IMR-90 (cell line): ENCODE results near the gene OR51B2. TPM values are rescaled to one million over a fixed set of nuclear protein-coding genes. Genes with fewer than 3 reads are reported as not detected.
"Not testable (repeated sequence)": the region's sequence is repeated elsewhere in the genome, so short reads cannot be mapped to it uniquely, and the experiment has no call there.

Source experiments
- ATAC-seq: fragments of 200-7000 bp; cut with Tn5 transposase; 2 replicates; pipeline ENCODE4 v1.9.1; 2020; ENCODE audit warnings: low read depth, mild to moderate bottlenecking, moderate library complexity
- BruUV-seq: library from RNA; stranded (reverse); fragments of 400-500 nt; replicated peaks from 2 replicates; lab custom pipeline; 2021; lab: Mats Ljungman, UMichigan
- CTCF ChIA-PET: fragments of 300-600 bp; formaldehyde crosslinking; extraction: SDS; loops from one replicate; lab custom pipeline; 2021; ENCODE audit warnings: antibody characterized with exemption; lab: Yijun Ruan, JAX
- POLR2A ChIA-PET: fragments of 300-600 bp; sonication (Branson Sonifier 250); formaldehyde crosslinking; loops from one replicate; lab custom pipeline; 2022; ENCODE audit warnings: antibody characterized with exemption; ENCODE audit not compliant: unreplicated experiment; lab: Charles Lee
- DNase-seq: peaks from one replicate; pipeline ENCODE4 v3.0.0; 2013
- H2AFZ ChIP-seq: replicated peaks from 2 replicates; pipeline ENCODE3; 2013; ENCODE audit warnings: low read length, mild to moderate bottlenecking; ENCODE audit not compliant: poor library complexity
- H2AK5ac ChIP-seq: 2 replicates; pipeline ENCODE4 v1.6.1; 2013; ENCODE audit warnings: low read depth, low read length, inconsistent platforms
- H2AK9ac ChIP-seq: replicated peaks from 2 replicates; pipeline ENCODE3; 2013; ENCODE audit warnings: mild to moderate bottlenecking, low read depth, low read length, moderate library complexity; ENCODE audit not compliant: poor library complexity
- H2BK120ac ChIP-seq: 2 replicates; pipeline ENCODE4 v1.6.1; 2013; ENCODE audit warnings: low read depth, low read length, inconsistent platforms
- H2BK15ac ChIP-seq: 3 replicates; pipeline ENCODE4 v1.6.1; 2013; ENCODE audit warnings: low read depth, low read length, inconsistent platforms
- H2BK20ac ChIP-seq: 2 replicates; pipeline ENCODE4 v1.6.1; 2013; ENCODE audit warnings: low read depth, mild to moderate bottlenecking, inconsistent platforms, low read length, moderate library complexity
- H2BK5ac ChIP-seq: 2 replicates; pipeline ENCODE4 v1.6.1; 2013; ENCODE audit warnings: mild to moderate bottlenecking, low read depth, low read length, inconsistent platforms; ENCODE audit not compliant: poor library complexity, severe bottlenecking
- H3K14ac ChIP-seq: replicated peaks from 2 replicates; pipeline ENCODE4 v1.6.1; 2013; ENCODE audit warnings: low read depth, low read length, inconsistent platforms
- H3K18ac ChIP-seq: 2 replicates; pipeline ENCODE4 v1.6.1; 2013; ENCODE audit warnings: low read depth, low read length, control low read depth
- H3K23ac ChIP-seq: 2 replicates; pipeline ENCODE4 v1.6.1; 2013; ENCODE audit warnings: low read depth, low read length, inconsistent platforms
- H3K27ac ChIP-seq: 2 replicates; pipeline ENCODE4 v1.5.1; 2013; ENCODE audit warnings: mild to moderate bottlenecking, control low read depth, low read length; ENCODE audit not compliant: insufficient read depth
- H3K27me3 ChIP-seq: 2 replicates; pipeline ENCODE4 v1.6.1; 2013; ENCODE audit warnings: low read length; ENCODE audit not compliant: control insufficient read depth, insufficient read depth
- H3K36me3 ChIP-seq: 2 replicates; pipeline ENCODE4 v1.6.1; 2013; ENCODE audit warnings: low read length, mixed read lengths; ENCODE audit not compliant: control insufficient read depth, insufficient read depth
- H3K4ac ChIP-seq: 2 replicates; pipeline ENCODE4 v1.6.1; 2013; ENCODE audit warnings: low read depth, low read length, inconsistent platforms
- H3K4me1 ChIP-seq: 2 replicates; pipeline ENCODE4 v1.6.1; 2013; ENCODE audit warnings: low read length, mixed read lengths; ENCODE audit not compliant: control insufficient read depth, insufficient read depth
- H3K4me2 ChIP-seq: 2 replicates; pipeline ENCODE4 v1.6.1; 2013; ENCODE audit warnings: low read depth, mild to moderate bottlenecking, control low read depth, low read length, moderate library complexity
- H3K4me3 ChIP-seq: 2 replicates; pipeline ENCODE4 v1.5.1; 2013; ENCODE audit warnings: low read depth, mild to moderate bottlenecking, control low read depth, low read length, moderate library complexity; ENCODE audit not compliant: insufficient read depth
- H3K56ac ChIP-seq: 2 replicates; pipeline ENCODE4 v1.6.1; 2013; ENCODE audit warnings: low read length, inconsistent platforms; ENCODE audit not compliant: insufficient read depth; ENCODE audit errors: extremely low read depth
- H3K79me1 ChIP-seq, 2 experiments: 2 replicates each; pipeline ENCODE4 v1.6.1; 2013; ENCODE audit warnings: low read length in 2 of 2, inconsistent platforms in 1 of 2, low read depth in 1 of 2
- H3K9ac ChIP-seq: 2 replicates; pipeline ENCODE4 v1.6.1; 2013; ENCODE audit warnings: low read depth, low read length, control low read depth
- H3K9me1 ChIP-seq: 2 replicates; pipeline ENCODE4 v1.6.1; 2013; ENCODE audit warnings: low read length, inconsistent platforms; ENCODE audit not compliant: insufficient read depth
- H3K9me3 ChIP-seq: 2 replicates; pipeline ENCODE4 v1.6.1; 2013; ENCODE audit warnings: low read length; ENCODE audit not compliant: control insufficient read depth, insufficient read depth
- H4K20me1 ChIP-seq: 2 replicates; pipeline ENCODE4 v1.6.1; 2013; ENCODE audit warnings: low read length, inconsistent platforms; ENCODE audit not compliant: insufficient read depth
- H4K5ac ChIP-seq: 2 replicates; pipeline ENCODE4 v1.6.1; 2013; ENCODE audit warnings: mild to moderate bottlenecking, low read depth, low read length, control low read depth
- H4K8ac ChIP-seq, 2 experiments: 2 replicates each; pipeline ENCODE4 v1.6.1; 2013; ENCODE audit warnings: low read depth in 2 of 2, low read length in 2 of 2, control low read depth in 1 of 2, inconsistent platforms in 1 of 2
- H4K91ac ChIP-seq: 2 replicates; pipeline ENCODE4 v1.6.1; 2013; ENCODE audit warnings: low read depth, low read length, inconsistent platforms; ENCODE audit not compliant: insufficient read depth
- WGBS, 2 experiments: methylation state at CpG; one replicate each; pipeline versions ENCODE4 v1.1.5 to v1.1.7; 2013; ENCODE audit warnings: missing lambda C conversion rate in 2 of 2; ENCODE audit not compliant: insufficient read length in 1 of 2; ENCODE audit errors: extremely low coverage in 2 of 2; 5-methylcytosine and 5-hydroxymethylcytosine counted together
- dilution Hi-C: fragments of 300-500 bp; cut with HindIII; formaldehyde crosslinking; loops from one replicate; pipeline ENCODE4 v1.14.3; 2018; ENCODE audit warnings: low sequenced_read_pairs; ENCODE audit not compliant: unreplicated experiment
- in situ Hi-C: fragments of 300-500 bp; cut with MboI; formaldehyde crosslinking; loops from 3 replicates; pipeline ENCODE4 v1.14.3; 2019; ENCODE audit warnings: low sequenced_read_pairs, inconsistent platforms, mixed read lengths
- intact Hi-C: fragments of 100-400 bp; cut with micrococcal nuclease; formaldehyde crosslinking; loops from 2 replicates; pipeline ENCODE4 v1.10.0; 2022
- polyA plus RNA-seq, 3 experiments: library from polyadenylated mRNA; depleted of rRNA; stranded (reverse); fragments of >200 nt; gene quantifications; 2 replicates each; pipeline ENCODE4 v1.2.3, GENCODE V29; 2012; ENCODE audit warnings: low replicate concordance in 1 of 3
- total RNA-seq: library from RNA; depleted of rRNA; stranded (reverse); fragments of >200 nt; gene quantifications from 2 replicates; pipeline ENCODE4 v1.2.3, GENCODE V29; 2012

Gene OR51B2
- total and polyA plus RNA-seq, 2 of the 4 experiments (the other 2 are of a cell fraction) = not detected

DNA sequence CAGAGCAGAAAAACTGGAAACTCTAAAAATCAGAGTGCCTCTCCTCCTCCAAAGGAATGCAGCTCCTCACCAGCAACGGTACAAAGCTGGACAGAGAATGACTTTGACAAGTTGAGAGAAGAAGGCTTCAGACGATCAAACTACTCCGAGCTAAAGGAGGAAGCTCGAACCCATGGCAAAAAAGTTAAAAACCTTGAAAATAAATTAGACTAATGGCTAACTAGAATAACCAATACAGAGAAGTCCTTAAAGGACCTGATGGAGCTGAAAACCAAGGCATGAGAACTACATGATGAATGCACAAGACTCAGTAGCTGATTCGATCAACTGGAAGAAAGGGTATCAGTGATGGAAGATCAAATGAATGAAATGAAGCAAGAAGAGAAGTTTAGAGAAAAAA lies 31.9 kb upstream of the OR51B2 start:
- WGBS, 2 experiments = no CpG with 5 or more reads among the region's 5 CpGs
- dilution Hi-C loops, POLR2A ChIA-PET: not testable (repeated sequence)

More for the DNA sequence above, 31.9 kb upstream of the OR51B2 start:
- H3K9me3 ChIP-seq, H2BK20ac ChIP-seq, H2AFZ ChIP-seq, in situ Hi-C loops, H3K4me1 ChIP-seq, H3K23ac ChIP-seq, H3K18ac ChIP-seq, intact Hi-C loops, H2AK9ac ChIP-seq, H3K9ac ChIP-seq, H3K56ac ChIP-seq, H3K36me3 ChIP-seq, H3K4ac ChIP-seq, H3K9me1 ChIP-seq, H4K5ac ChIP-seq, H4K20me1 ChIP-seq, H4K91ac ChIP-seq, H3K14ac ChIP-seq, H3K79me1 ChIP-seq, CTCF ChIA-PET, H4K8ac ChIP-seq, DNase-seq, ATAC-seq, BruUV-seq, H3K27ac ChIP-seq, H2BK5ac ChIP-seq, H3K4me2 ChIP-seq, H2BK120ac ChIP-seq, H3K4me3 ChIP-seq, H3K27me3 ChIP-seq, H2BK15ac ChIP-seq, H2AK5ac ChIP-seq: not testable (repeated sequence)
